ENCODE results near the gene AOAH. TPM values are rescaled to one million over a fixed set of nuclear protein-coding genes. Genes with fewer than 3 reads are reported as not detected.

AOAH gene
- total RNA-seq, 1 experiment from 2014 or later = 0.39 TPM

- no peak overlapping the region for H3K14ac ChIP-seq (ENCODE audit: insufficient read depth, low read length)
- H2BK15ac ChIP-seq (ENCODE audit: low read depth, low read length) = 0 out of 2 replicates have a peak overlapping the region, but pooled peaks have one; percentile 40
- H2BK5ac ChIP-seq (ENCODE audit: insufficient read length, low read length) = no peak overlapping the region
- H4K5ac ChIP-seq (ENCODE audit: insufficient read length, low read depth, low read length) = no peak overlapping the region
- H3K4ac ChIP-seq (ENCODE audit: low read depth, low read length) = no peak overlapping the region
- H2AFZ ChIP-seq (ENCODE audit: low read length) = no peak overlapping the region
- Mint-ChIP-seq H3K9me3 (peaks cover 18 to 21% of the 10 kb centered on the region in 2 experiments; a peak in 4 of 5 replicates), H3K27me3 (ENCODE audit: low read depth) (no peaks in the 10 kb centered on the region), H3K4me3 (no peak overlapping the region; a peak in 1 of 5 replicates), H3K27ac (peak overlapping the region in 2 of 3 experiments; percentile 86 to 95; a peak in 5 of 7 replicates), H3K4me1 (peaks cover 47 to 54% of the 10 kb centered on the region in 2 experiments), H3K36me3 (ENCODE audit: insufficient read depth in 1 of 3, low read depth in 3 of 3) (peaks cover 2 to 33% (median 7%) of the 10 kb centered on the region in 3 experiments; a peak in 5 of 7 replicates)
- no peaks in the 10 kb centered on the region for H3K9me3 ChIP-seq (ENCODE audit: control insufficient read depth, low read depth, low read length)
- no peak overlapping the region for H3K27ac ChIP-seq (ENCODE audit: insufficient read length, low read depth, low read length)
- TF ChIP-seq CTCF (conservative IDR thresholded peaks at IDR 0.05) = no peak
- H4K8ac ChIP-seq (replicated peaks; ENCODE audit: insufficient read length, low read depth, low read length) = no peak overlapping the region
- no peaks in the 10 kb centered on the region for H3K23me2 ChIP-seq (ENCODE audit: insufficient read length, low read depth, low read length, poor library complexity, severe bottlenecking)
- no peak overlapping the region for H2AK5ac ChIP-seq (ENCODE audit: insufficient read length, low read length)
- no peak overlapping the region for H3K18ac ChIP-seq (ENCODE audit: insufficient read length, low read depth, low read length)
- no peak overlapping the region for H2BK120ac ChIP-seq (ENCODE audit: low read depth, low read length, poor library complexity, severe bottlenecking)
- DNase-seq = no peak
- H3K27me3 ChIP-seq (ENCODE audit: insufficient read depth, low read length) = no peaks in the 10 kb centered on the region
- H4K91ac ChIP-seq (ENCODE audit: insufficient read length, low read depth, low read length) = no peak overlapping the region
- H2BK12ac ChIP-seq (ENCODE audit: insufficient read length, low read depth, low read length) = no peak overlapping the region
- H3K79me1 ChIP-seq (ENCODE audit: insufficient read depth, low read depth, low read length, poor library complexity, severe bottlenecking) = no peaks in the 10 kb centered on the region
- no peak overlapping the region for H3K4me2 ChIP-seq (ENCODE audit: insufficient read depth, insufficient read length, low read length)
- no peaks in the 10 kb centered on the region for H4K20me1 ChIP-seq (ENCODE audit: control insufficient read depth, insufficient read depth, insufficient read length)
- H3T11ph ChIP-seq (ENCODE audit: low read length) = no peak overlapping the region
- H3K4me1 ChIP-seq (ENCODE audit: insufficient read depth, low read length) = peaks cover 5% of the 10 kb centered on the region
- no peak overlapping the region for H2BK20ac ChIP-seq (ENCODE audit: low read depth, low read length, poor library complexity, severe bottlenecking)
- no peak overlapping the region for H3K56ac ChIP-seq (ENCODE audit: insufficient read length, low read depth, low read length)
- H3K79me2 ChIP-seq (ENCODE audit: insufficient read depth, low read length) = no peaks in the 10 kb centered on the region
- no CpG with 5 or more reads among the region's 1 CpG for WGBS (ENCODE audit: extremely low coverage, insufficient read length, low lambda C conversion rate)
- no peak overlapping the region for H3K9ac ChIP-seq (ENCODE audit: extremely low read depth, insufficient read length, low read length)
- H3K23ac ChIP-seq (ENCODE audit: insufficient read length, low read depth, low read length) = no peak overlapping the region
Measured at GRCh38 chr7:36571190-36571560, 153.1 kb downstream of the AOAH start.

All from H9 (cell line).